Activated CD4-positive, alpha-beta T cell treated with anti-CD3 and anti-CD28 coated beads for 36 hours (primary cell): ENCODE measurements around the gene ELL2. TPM values are rescaled to one million over a fixed set of nuclear protein-coding genes. Genes with fewer than 3 reads are reported as not detected.
A peak's percentile ranks its signal among the peaks of the same experiment; 100 is the strongest.

Experiments
- ATAC-seq: fragments of 200-7000 bp; cut with Tn5 transposase; one replicate; pipeline ENCODE4 v1.10.0; 2021; ENCODE audit warnings: mild to moderate bottlenecking, moderate library complexity
- CTCF ChIA-PET: fragments of 350-600 bp; sonication (Branson Sonifier 250); formaldehyde crosslinking; loops from one replicate; lab custom pipeline; 2021; ENCODE audit warnings: antibody characterized with exemption; lab: Charles Lee
- POLR2A ChIA-PET: fragments of 350-600 bp; sonication (Branson Sonifier 250); formaldehyde crosslinking; loops from one replicate; lab custom pipeline; 2021; ENCODE audit warnings: antibody characterized with exemption, inconsistent platforms; lab: Charles Lee
- DNase-seq: peaks from one replicate; pipeline ENCODE4 v3.0.0-alpha.2; 2020
- H3K27ac Mint-ChIP-seq: one replicate; pipeline ENCODE4 v1.8.0; 2021; ENCODE audit warnings: mixed read lengths
- H3K27me3 Mint-ChIP-seq: one replicate; pipeline ENCODE4 v1.8.0; 2021; ENCODE audit warnings: mixed read lengths
- H3K36me3 Mint-ChIP-seq: one replicate; pipeline ENCODE4 v1.8.0; 2021; ENCODE audit warnings: low read depth, mixed read lengths
- H3K4me1 Mint-ChIP-seq: one replicate; pipeline ENCODE4 v1.8.0; 2021; ENCODE audit warnings: mixed read lengths
- H3K4me3 Mint-ChIP-seq: one replicate; pipeline ENCODE4 v1.8.0; 2021; ENCODE audit warnings: mild to moderate bottlenecking, moderate library complexity, mixed read lengths
- H3K9me3 Mint-ChIP-seq: one replicate; pipeline ENCODE4 v1.8.0; 2021; ENCODE audit warnings: low read depth, mixed read lengths
- intact Hi-C, 2 experiments: fragments of 100-400 bp; cut with DNase I in 1 of 2; cut with micrococcal nuclease in 1 of 2; formaldehyde crosslinking; loops; one replicate each; pipeline versions ENCODE4 v1.14.2 to v1.15.1; 2022 to 2024; cut with DNase I, micrococcal nuclease
- total RNA-seq, 2 experiments: library from RNA; stranded (reverse); gene quantifications; one replicate each; pipeline ENCODE4 v1.2.3, GENCODE V29; 2021

Gene ELL2
- 100 to 1,000 TPM in 1 of 2 experiments, 10 to 100 TPM in 1; 87.6 to 131 TPM for total RNA-seq

DNA sequence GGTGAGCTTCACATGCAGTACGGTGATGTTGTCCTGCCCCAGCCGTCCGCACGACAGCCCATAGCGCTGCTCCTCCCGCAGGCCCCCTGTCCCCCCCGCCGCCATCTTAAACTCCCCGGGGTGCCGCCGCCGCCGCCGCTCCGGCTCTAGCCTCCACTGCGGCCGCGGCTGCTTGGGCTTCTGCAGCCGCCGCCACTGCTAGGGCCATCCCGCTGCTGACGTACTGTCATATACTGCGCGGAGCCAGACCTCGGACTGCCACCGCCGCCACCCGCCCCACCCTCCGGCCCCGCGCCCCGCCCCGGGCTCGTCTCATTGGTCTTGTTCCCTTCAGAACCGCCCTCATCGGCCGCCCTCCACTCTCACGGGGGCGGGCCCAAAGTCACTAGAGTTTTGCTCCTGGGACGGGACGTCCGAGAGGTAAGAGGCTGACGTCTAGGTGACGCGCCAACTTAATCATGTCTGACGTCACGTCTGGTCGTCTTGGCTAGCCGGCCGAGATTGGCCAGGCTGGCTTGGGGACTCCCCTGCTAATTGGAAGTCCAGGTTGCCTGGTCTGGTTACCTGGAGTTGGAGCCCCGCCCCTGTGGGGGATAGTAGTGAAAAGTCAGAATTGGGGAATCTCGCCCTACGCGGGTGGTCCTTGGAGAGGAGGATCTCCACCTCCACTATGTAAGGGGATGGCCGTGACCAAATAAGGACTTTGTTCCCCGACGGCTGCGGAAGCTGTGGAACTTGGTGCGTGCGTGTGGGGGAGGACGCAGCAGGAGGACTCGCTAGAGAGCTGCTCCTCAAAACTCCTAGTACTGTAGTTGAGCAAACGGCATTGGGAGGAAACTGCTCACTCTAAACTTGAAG, at the start of gene ELL2:
Gene ELL2, minus strand, starts transcription at position 235 of the 858 bp plus-strand sequence. Its CDS starts 130 bp downstream, at position 105.
- DNase-seq (peak; percentile 99), ATAC-seq (peak; percentile 89)
- ChIA-PET POLR2A (interaction anchor here (0.6 kb wide), 1 partner anchor 347 kb away, joined by 3 read pairs; no protein-coding TSS in a partner anchor), CTCF (interaction anchor here (0.7 to 1.9 kb wide), 5 partner anchors 9 to 229 kb away, joined by 3 to 7 read pairs (median 4); no protein-coding TSS in a partner anchor)
- Mint-ChIP-seq H3K36me3 (peaks cover 23% of the 10 kb centered on the region), H3K27ac (peak within 1 kb of the TSS; percentile 96), H3K27me3 (peaks cover 3% of the 10 kb centered on the region), H3K4me1 (peaks cover 51% of the 10 kb centered on the region), H3K9me3 (no peaks in the 10 kb centered on the region), H3K4me3 (peak within 1 kb of the TSS; percentile 97)
- intact Hi-C loops: loop anchor here (1.0 to 5.0 kb wide), 19 partner anchors 33 to 973 kb away; partner anchors contain the start of genes CAST (in 1 of the 2), RFESD (in 1 of the 2) and SKIC3 (in 1 of the 2)

DNA sequence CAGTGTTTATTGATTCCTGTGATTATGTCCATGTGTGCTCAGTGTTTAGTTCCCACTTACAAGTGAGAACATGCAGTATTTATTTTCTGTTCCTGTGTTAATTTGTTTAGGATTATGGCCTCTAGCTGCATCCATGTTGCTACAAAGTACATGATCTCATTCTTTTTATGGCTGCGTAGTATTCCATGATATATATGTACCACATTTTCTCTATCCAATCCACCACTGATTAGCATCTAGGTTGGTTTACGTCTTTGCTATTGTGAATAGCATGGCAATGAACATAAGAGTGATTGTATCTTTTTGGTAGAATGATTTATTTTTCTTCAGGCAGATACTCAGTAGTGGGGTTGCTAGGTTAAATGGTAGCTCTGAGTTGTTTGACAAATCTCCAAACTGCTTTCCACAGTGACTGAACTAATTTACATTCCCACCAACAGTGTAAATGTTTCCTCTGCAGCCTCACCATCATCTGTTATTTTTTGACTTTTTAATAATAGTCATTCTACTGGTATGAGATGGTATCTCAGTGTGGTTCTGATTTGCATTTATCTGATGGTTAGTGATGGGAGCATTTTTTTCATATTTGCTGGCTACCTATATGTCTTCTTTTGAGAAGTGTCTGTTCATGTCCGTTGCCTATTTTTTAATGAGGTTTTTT, 47.5 kb upstream of the ELL2 start:
- no peak overlapping the region for H3K4me3 Mint-ChIP-seq
- no peaks in the 10 kb centered on the region for H3K4me1 Mint-ChIP-seq
- POLR2A ChIA-PET: interaction anchor here (0.6 kb wide), 1 partner anchor 536 kb away, joined by 4 read pairs; no protein-coding TSS in a partner anchor
- no peaks in the 10 kb centered on the region for H3K27me3 Mint-ChIP-seq
- intact Hi-C loops: no loop called here
- no peak for ATAC-seq
- CTCF ChIA-PET: interaction anchor here (0.5 kb wide), 1 partner anchor 52 kb away, joined by 3 read pairs; no protein-coding TSS in a partner anchor
- no peak for DNase-seq
- peaks cover 5% of the 10 kb centered on the region for H3K9me3 Mint-ChIP-seq
- H3K36me3 Mint-ChIP-seq: no peaks in the 10 kb centered on the region
- no peak overlapping the region for H3K27ac Mint-ChIP-seq

DNA sequence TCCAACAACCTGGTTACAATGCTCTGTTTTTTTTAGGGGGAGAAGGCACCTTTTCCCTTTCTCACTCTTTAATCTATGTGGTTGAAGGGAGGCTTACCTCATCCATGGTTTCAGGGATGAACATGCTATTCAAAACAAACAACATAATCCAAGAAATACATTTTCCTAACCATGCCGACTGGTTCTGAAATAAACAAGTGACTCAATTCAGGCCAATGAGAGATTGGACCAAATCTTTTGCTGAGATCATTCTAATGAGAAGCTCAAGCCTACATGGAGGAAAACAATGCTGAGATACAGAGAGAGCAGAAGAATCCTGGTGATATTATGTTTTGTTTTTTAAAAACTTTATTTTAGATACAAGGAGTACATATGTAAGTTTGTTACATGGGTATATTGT, 46.8 kb upstream of the ELL2 start:
- no peaks in the 10 kb centered on the region for H3K36me3 Mint-ChIP-seq
- no peak overlapping the region for H3K4me3 Mint-ChIP-seq
- H3K4me1 Mint-ChIP-seq: no peaks in the 10 kb centered on the region
- intact Hi-C loops: no loop called here
- POLR2A ChIA-PET: no interaction called here
- ATAC-seq (no peak), DNase-seq (no peak)
- no peak overlapping the region for H3K27ac Mint-ChIP-seq
- no peaks in the 10 kb centered on the region for H3K27me3 Mint-ChIP-seq
- H3K9me3 Mint-ChIP-seq: peaks cover 5% of the 10 kb centered on the region
- CTCF ChIA-PET: no interaction called here

DNA sequence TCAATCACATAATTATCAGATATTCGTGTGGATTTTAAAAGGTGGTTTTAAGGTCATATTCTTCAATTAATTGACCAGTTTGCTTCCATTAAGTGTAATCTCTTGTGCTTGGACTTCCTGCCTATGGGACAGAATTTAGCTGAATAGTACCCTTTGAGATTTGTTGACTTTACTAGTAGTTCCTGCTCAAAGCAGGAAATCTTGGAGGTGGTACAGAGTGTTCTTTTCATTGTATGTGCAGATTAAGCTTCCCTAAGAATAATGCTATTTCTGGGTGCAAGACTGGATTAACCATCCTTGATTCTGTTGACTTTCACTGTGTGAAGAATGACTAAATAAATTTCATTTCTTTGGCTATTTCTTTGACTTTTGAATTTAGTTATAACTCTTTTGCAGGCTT, 45.4 kb upstream of the ELL2 start:
- Mint-ChIP-seq H3K36me3 (no peaks in the 10 kb centered on the region), H3K27ac (no peak overlapping the region), H3K4me1 (no peaks in the 10 kb centered on the region), H3K9me3 (peaks cover 2% of the 10 kb centered on the region), H3K27me3 (no peaks in the 10 kb centered on the region), H3K4me3 (no peak overlapping the region)
- ChIA-PET POLR2A (no interaction called here), CTCF (interaction anchor here (0.6 kb wide), 2 partner anchors 104 to 219 kb away, joined by 3 read pairs; no protein-coding TSS in a partner anchor)
- intact Hi-C loops: no loop called here
- ATAC-seq (no peak), DNase-seq (no peak)

DNA sequence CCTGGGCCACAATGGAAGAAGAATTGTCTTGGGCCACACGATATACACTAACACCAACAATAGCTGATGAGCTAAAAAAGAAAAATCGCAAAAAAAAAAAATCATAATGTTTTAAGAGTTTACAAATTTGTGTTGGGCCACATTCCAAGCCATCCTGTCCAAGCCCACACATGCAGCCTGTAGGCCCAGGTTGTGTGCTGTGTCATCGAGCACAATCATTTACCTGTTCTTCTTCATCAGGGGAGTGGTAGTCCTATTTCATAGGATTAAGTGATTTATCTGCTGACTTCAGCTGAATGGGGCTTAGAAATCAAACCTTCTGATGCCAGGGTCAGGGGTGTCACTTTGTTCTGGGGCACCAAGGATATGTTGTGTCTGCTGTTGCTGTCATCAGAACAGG, 44.6 kb upstream of the ELL2 start:
- H3K4me1 Mint-ChIP-seq: no peaks in the 10 kb centered on the region
- DNase-seq (no peak), ATAC-seq (no peak)
- H3K4me3 Mint-ChIP-seq: no peak overlapping the region
- no peaks in the 10 kb centered on the region for H3K27me3 Mint-ChIP-seq
- ChIA-PET CTCF (interaction anchor here (0.6 kb wide), 1 partner anchor 220 kb away, joined by 3 read pairs; no protein-coding TSS in a partner anchor), POLR2A (no interaction called here)
- H3K9me3 Mint-ChIP-seq: peaks cover 2% of the 10 kb centered on the region
- H3K27ac Mint-ChIP-seq: no peak overlapping the region
- intact Hi-C loops: no loop called here
- no peaks in the 10 kb centered on the region for H3K36me3 Mint-ChIP-seq

DNA sequence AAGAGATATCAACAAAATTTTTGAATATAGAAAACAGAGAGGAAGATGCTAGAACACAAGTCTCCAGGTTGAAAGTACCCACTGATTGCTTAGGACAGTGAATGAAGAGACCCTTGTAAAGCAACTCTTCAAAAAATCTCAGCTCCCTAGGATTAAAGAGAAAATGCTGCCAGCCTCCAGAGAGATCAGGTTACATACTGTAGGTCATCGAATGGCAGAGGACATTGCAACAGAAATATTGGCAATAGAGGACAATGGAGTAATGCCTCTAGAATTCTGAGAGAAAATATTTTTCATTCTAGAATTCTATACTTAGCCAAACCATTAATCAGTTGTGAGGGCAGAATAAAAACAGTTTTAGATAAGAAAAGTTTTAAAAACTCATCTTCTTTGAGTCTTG, 43.1 kb upstream of the ELL2 start:
- CTCF ChIA-PET: no interaction called here
- intact Hi-C loops: no loop called here
- Mint-ChIP-seq H3K9me3 (peaks cover 2% of the 10 kb centered on the region), H3K36me3 (no peaks in the 10 kb centered on the region), H3K4me3 (no peak overlapping the region), H3K27me3 (peaks cover 3% of the 10 kb centered on the region), H3K27ac (no peak overlapping the region), H3K4me1 (no peaks in the 10 kb centered on the region)
- ATAC-seq (no peak), DNase-seq (no peak)
- POLR2A ChIA-PET: no interaction called here

DNA sequence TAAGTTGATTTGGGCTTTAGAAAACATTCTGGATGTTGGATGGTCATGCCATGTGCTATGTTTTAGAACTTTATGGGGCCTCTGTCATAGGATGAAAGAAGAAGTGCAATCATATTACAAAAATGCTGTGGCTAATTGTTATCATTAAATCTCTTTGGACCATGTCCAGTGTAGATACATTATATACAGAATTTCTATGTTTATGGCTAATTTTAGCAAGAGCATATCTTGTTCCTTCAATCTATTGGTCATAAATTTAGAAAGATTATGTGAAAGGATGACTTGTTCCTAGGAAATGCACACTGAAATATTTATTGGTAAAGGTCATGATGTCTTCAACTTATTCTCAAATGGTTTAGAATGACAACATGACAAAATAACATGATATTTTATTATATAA, 42.4 kb upstream of the ELL2 start:
- H3K27me3 Mint-ChIP-seq: peaks cover 3% of the 10 kb centered on the region
- H3K9me3 Mint-ChIP-seq: peaks cover 2% of the 10 kb centered on the region
- no peaks in the 10 kb centered on the region for H3K36me3 Mint-ChIP-seq
- intact Hi-C loops: no loop called here
- POLR2A ChIA-PET: interaction anchor here (0.6 kb wide), 1 partner anchor 30 kb away, joined by 4 read pairs; no protein-coding TSS in a partner anchor
- CTCF ChIA-PET: interaction anchor here (0.9 kb wide), 1 partner anchor 18 kb away, joined by 3 read pairs; no protein-coding TSS in a partner anchor
- no peak overlapping the region for H3K4me3 Mint-ChIP-seq
- H3K4me1 Mint-ChIP-seq: no peaks in the 10 kb centered on the region
- ATAC-seq (no peak), DNase-seq (no peak)
- H3K27ac Mint-ChIP-seq: no peak overlapping the region

DNA sequence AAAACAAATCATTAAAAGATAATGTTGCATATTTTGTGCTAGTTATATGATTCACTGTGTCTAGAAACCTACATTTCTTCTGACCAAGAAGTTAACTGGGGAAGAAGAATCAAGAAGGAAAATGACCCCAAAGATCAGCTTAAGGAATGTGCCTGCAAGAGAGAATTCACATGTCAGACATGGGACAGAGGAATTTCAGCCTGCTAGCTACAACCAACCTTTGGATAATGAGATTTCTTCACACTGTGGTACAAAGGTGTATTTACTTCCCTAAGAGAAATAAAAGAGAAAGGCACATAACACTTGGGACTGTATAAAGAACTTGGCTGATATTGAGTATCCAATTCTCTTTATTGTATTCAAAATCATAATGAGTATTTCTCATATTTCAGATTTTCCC, 39.6 kb upstream of the ELL2 start:
- ChIA-PET POLR2A (no interaction called here), CTCF (interaction anchor here (0.7 kb wide), 1 partner anchor 13 kb away, joined by 3 read pairs; no protein-coding TSS in a partner anchor)
- no peak for DNase-seq
- Mint-ChIP-seq H3K4me1 (peaks cover 7% of the 10 kb centered on the region), H3K9me3 (no peaks in the 10 kb centered on the region), H3K4me3 (no peak overlapping the region), H3K36me3 (no peaks in the 10 kb centered on the region), H3K27ac (no peak overlapping the region), H3K27me3 (peaks cover 5% of the 10 kb centered on the region)
- intact Hi-C loops: no loop called here
- no peak for ATAC-seq

DNA sequence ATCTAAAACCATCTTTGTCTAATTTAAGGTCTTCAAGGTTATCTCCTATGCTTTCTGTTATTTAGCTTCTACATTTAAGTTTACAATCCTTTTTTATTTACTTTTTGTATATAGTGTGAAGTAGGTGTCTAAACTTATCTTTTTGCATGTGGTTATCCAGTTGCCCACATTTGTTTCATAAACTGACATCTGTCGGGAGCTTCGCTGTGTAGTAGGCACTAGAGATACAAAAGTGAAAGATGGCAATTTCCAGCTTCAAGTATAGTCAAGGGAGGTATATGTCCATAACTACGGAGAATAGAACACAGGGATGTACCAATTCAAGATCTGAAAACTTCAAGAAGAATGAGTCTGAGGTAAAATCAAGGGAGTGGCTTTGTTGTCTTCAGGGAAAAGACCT, 38.7 kb upstream of the ELL2 start:
- no peak for ATAC-seq
- intact Hi-C loops: no loop called here
- POLR2A ChIA-PET: no interaction called here

DNA sequence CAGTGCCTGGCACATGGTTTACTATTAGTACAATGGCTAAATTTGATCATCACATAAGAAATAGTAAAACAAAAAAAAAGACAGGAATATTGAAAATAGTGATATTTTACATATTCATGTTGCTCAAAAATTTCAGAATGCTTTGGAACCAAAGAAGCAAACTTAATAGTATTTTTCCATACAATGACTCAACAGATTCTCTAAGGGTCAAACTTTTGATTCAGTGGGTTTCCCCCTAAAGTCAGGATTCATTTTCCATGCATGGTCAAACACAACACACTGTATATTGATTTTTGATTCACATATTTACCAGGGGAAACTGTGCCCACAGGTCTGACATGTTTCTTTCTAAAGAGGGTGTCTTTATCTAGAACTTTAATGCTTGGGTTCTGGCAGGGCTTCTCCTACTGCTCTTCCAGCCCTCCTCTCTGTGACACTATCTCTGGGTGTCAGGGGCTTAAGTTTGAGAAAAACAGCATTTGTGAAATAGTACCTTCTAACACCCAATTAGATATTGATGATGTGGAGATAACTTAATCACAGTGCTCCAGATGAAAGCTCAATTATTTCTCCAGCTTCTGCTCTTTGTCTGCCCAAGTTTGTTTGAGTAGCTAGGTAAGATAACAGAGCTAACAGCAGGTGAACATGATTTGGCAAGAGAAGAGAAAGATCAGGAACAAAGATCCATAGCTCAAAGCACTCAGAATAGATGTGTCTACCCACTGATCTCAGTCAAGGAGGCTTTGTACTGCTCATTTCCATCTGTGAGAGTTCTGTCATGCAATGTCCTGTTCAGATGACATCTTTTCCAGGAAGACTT, 35.5 kb upstream of the ELL2 start:
- ATAC-seq: no peak
- Mint-ChIP-seq H3K4me1 (peaks cover 7% of the 10 kb centered on the region), H3K27ac (peak overlapping the region; percentile 6), H3K27me3 (peaks cover 7% of the 10 kb centered on the region), H3K4me3 (no peak overlapping the region), H3K36me3 (no peaks in the 10 kb centered on the region), H3K9me3 (no peaks in the 10 kb centered on the region)
- DNase-seq: no peak
- ChIA-PET POLR2A (no interaction called here), CTCF (no interaction called here)
- intact Hi-C loops: no loop called here

More for the DNA sequence above, 38.7 kb upstream of the ELL2 start:
- DNase-seq: no peak
- no peak overlapping the region for H3K4me3 Mint-ChIP-seq
- H3K27me3 Mint-ChIP-seq: peaks cover 7% of the 10 kb centered on the region
- peaks cover 7% of the 10 kb centered on the region for H3K4me1 Mint-ChIP-seq
- no peak overlapping the region for H3K27ac Mint-ChIP-seq
- H3K9me3 Mint-ChIP-seq: no peaks in the 10 kb centered on the region
- H3K36me3 Mint-ChIP-seq: no peaks in the 10 kb centered on the region
- CTCF ChIA-PET: interaction anchor here (1.6 kb wide), 1 partner anchor 12 kb away, joined by 4 read pairs; no protein-coding TSS in a partner anchor
